Lower leg skin (tissue), 3 donors: ENCODE measurements around the gene TRPM1.

Experiments
- POLR2A ChIP-seq, 2 donors: fragments of 450-650 bp; IDR thresholded peaks; one replicate each; pipeline ENCODE4 v1.6.1; 2016 to 2017; ENCODE audit warnings: antibody characterized with exemption in 2 of 2, mild to moderate bottlenecking in 1 of 2, moderate library complexity in 1 of 2
- TF ChIP-seq, protein P1 (sequence below), 3 donors: fragments of 450-650 bp; IDR thresholded peaks; one replicate each; pipeline ENCODE4 v1.5.1; 2016; ENCODE audit warnings: antibody characterized with exemption in 3 of 3, mild to moderate bottlenecking in 3 of 3, moderate library complexity in 2 of 3

DNA sequence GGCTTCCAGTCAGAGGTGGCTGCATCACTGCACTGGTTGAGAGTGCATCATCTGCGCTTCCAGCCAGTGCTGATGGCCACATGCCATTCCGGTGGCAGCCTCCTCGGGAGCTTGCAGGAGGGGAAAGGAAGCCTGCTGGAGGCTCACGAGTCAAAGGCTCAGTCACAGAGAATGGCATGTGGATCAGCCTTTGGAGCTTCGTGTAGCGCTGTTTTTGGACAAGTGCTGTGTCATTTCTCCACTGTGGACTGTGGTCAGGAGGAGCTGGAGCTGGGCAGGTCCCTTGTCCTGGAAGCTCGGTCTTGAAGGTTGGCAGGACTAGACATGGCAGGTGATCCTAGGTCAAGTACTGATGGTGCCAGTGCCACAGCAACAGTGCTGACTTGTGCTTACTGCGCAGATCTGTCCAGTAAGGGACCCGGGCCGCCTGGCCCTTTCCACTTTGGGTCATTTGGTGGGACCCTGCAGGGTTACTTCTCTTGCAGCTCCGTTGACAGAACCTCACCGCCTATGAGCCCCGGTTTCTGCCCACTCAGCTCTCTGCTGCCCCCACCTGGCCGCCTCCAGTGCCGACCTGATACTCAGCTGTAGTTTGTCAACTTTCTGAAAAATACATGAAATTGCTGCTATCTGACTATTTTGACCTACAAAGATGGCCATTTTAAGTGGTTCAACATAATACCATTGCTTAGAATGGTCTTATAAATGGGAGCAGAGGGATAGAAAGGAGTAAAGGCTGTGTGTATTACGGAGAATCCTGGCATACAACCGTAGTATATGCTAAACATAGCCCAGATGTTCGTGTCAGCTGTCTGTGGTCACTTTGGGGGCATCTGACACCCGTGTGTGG lies 27.6 kb upstream of the TRPM1 start:
- TF ChIP-seq POLR2A (IDR thresholded peaks at IDR 0.05), result no peak
- TF ChIP-seq, protein P1, sequence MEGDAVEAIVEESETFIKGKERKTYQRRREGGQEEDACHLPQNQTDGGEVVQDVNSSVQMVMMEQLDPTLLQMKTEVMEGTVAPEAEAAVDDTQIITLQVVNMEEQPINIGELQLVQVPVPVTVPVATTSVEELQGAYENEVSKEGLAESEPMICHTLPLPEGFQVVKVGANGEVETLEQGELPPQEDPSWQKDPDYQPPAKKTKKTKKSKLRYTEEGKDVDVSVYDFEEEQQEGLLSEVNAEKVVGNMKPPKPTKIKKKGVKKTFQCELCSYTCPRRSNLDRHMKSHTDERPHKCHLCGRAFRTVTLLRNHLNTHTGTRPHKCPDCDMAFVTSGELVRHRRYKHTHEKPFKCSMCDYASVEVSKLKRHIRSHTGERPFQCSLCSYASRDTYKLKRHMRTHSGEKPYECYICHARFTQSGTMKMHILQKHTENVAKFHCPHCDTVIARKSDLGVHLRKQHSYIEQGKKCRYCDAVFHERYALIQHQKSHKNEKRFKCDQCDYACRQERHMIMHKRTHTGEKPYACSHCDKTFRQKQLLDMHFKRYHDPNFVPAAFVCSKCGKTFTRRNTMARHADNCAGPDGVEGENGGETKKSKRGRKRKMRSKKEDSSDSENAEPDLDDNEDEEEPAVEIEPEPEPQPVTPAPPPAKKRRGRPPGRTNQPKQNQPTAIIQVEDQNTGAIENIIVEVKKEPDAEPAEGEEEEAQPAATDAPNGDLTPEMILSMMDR (IDR thresholded peaks at IDR 0.05), result no peak
